Measurements from ENCODE around the gene TMEM163.

DNA sequence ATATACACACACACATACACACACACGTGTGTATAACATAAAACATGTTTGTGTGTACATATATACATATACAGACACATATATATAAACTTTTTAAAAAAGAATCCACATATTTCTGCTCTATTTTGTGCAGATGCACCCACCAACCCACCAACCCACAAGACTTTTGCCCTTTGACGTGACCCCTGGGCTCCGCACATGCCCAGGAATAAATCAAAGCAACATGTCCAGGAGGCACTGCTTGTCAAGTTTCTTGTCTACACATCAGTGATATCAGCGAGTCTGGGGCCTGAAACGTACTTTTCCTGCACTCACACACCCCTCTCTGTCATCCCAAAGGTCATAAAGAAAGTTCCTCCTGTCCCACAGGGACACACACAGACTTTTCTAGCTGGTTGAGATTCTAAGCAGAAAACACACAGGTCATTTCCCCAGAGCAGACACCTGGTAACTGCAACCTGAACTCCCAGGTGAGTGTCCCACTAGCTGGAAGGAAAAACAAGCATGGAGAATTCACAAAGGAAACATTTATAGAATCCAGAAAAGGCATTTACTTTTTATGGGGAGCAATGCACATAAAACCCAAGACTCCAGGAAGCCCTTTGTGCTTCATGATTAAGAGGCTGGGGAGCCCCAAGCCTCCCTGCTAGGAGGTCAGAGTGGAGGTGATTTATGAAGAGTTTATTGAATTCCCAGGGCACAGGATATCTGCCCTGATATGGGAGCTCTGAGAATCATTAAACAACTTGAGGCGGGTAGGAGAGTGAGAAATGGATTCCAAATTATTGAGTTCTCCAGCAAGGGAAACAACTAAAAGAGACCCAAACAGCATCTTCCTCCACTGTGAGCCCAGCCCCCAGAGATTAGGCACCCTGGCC is 253.3 kb downstream of the TMEM163 start:
- no peak for TF ChIP-seq POLR2A (IDR thresholded peaks at IDR 0.05)
- TF ChIP-seq, protein P1, sequence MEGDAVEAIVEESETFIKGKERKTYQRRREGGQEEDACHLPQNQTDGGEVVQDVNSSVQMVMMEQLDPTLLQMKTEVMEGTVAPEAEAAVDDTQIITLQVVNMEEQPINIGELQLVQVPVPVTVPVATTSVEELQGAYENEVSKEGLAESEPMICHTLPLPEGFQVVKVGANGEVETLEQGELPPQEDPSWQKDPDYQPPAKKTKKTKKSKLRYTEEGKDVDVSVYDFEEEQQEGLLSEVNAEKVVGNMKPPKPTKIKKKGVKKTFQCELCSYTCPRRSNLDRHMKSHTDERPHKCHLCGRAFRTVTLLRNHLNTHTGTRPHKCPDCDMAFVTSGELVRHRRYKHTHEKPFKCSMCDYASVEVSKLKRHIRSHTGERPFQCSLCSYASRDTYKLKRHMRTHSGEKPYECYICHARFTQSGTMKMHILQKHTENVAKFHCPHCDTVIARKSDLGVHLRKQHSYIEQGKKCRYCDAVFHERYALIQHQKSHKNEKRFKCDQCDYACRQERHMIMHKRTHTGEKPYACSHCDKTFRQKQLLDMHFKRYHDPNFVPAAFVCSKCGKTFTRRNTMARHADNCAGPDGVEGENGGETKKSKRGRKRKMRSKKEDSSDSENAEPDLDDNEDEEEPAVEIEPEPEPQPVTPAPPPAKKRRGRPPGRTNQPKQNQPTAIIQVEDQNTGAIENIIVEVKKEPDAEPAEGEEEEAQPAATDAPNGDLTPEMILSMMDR (IDR thresholded peaks at IDR 0.05), result no peak

Data from uterus (tissue), 2 donors.